Limb (tissue), 2 donors: ENCODE results near the gene PSTPIP1.

Experiments
- DNase-seq, 2 donors: peaks; one replicate each; pipeline ENCODE4 v3.0.0-alpha.2; 2016; ENCODE audit errors: extremely low spot score in 2 of 2

Gene PSTPIP1

DNA sequence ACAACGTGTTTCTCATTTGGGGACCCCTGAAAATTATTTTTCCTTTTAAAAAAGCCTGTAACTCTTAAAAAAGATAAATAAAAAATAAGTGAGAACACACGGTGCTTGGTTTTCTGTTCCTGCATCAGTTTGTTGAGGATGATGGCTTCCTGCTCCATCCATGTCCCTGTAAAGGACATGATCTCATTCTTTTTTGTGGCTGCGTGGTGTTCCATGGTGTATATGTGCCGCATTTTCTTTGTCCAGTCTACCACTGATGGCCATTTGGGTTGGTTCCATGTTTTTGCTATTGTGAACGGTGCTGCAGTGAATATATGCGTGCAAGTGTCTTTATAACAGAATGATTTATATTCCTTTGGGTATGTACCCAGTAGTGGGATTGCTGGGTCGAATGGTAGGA lies 73.7 kb downstream of the PSTPIP1 start:
- DNase-seq = no peak

- peak; percentile 26 to 39 for DNase-seq
Observed at GRCh38 chr15:77069521-77070121, 74.7 kb downstream of the PSTPIP1 start.

GRCh38 chr15:77070180-77070494 lies 75.2 kb downstream of the PSTPIP1 start:
- DNase-seq = no peak

GRCh38 chr15:77070495-77071304 lies 75.8 kb downstream of the PSTPIP1 start, which contains the start of gene TSPAN3:
TSS of gene TSPAN3 (minus strand) at chr15:77071109. CDS start at chr15:77070954, 155 bp downstream.
- peak; percentile 95 to 98 for DNase-seq

DNA sequence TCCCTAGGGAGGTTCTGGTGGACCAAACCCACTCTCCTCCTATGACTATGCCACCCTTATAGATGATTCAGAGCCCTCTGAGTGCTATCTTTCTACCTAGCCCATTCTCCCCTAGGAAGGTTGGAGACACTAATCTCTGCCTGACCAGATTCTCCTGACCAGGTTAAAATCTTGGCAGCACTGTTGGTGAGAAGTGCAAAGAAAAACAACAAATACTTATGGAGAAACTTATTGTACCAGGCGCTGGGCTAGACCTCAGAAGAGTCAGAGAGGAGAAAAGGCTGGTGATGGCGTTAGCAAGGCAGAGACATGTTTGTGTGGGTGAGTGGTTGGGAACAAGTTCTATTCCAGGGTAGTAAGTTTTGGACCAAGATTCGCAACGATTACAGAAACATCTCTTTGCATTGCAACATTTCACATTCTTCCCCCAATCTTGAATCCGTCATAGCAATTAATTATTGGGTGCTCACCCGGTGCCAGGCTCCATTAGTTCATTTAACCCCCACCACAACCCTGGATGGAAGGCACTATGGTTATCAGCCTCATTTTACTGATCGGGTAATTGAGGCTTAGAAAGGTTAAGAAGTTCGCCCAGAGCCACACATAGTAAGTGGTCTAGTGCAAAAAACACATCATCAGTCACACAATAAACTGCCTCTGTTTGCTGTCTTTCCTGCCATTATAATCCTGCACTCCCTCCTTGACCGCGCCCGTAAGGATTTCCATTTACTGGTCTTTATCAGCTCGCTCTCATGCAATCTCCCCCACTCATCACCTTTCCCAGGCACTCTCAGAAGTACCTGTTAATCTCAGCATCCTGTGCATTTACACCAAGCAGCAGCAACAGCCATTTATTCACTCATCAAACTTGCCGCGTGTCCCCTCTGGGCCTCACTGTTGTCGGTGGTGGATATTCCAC lies 76.6 kb downstream of the PSTPIP1 start:
- DNase-seq = no peak

GRCh38 chr15:77074350-77074749 lies 79.4 kb downstream of the PSTPIP1 start:
- no peak for DNase-seq

DNA sequence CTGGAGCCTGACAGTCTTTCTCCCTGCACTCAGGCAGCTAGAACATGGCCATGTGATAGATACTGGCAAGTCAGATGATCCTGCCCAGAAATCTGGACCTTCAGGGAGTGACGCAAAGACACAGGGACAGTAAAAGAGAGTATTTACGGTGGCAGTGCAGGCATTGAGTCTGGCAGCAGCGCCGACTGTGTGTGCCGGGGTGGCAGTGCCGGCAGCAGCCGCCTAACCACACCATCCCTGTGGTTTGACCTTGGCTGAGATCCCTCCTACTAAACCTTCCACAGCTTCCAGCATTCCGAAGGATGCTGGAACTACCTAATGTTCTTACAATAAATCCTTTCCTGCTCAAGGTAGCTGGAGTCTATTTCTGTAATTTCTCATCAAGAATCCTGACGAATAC lies 80.6 kb downstream of the PSTPIP1 start:
- no peak for DNase-seq

DNA sequence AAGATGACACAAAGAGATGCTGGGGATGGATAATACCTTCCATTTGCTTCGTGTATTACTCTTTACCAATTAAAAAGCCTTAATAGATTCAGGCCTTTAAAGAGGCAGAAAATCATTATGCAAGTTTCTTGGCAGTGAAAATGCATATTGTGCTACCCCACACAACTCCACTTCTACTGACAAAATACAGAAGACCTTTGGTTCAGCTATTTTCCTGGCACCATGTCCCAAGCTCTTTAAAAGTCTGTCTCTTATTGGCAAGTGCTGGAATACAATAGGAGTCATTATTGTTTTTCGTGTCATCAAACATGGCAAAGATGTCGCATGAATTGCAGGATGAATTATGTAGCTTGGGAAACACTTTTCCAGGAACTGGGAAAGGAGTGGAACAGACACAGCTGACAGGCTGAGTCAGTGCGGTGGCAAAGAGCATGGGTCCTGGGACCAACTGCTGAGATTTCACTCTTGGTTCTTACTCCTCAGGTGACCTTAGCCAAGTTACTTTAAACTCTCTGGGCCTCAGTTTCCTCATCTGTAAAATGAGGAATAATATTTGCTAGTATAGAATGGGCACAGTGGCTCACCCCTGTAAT lies 81.5 kb downstream of the PSTPIP1 start:
- DNase-seq = no peak

DNA sequence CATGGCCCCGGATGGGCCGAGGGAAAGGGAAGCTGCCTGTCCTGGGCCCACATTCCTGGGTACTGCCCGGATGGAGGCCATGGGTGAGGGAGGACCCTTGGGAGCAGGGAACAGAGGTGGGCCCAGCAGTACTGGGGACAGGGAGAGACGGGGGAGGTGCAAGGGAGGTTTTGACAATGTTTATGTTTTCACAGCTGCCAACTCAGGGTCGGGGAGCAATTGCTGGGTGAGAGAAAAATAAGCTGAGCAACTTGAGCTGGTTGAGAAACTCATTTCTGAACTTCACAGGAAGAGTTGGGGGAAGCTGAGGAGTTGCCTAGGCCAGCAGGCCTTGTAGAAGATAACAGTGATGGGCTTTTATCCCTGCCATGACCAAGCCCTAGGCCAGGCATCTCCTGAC lies 87.0 kb downstream of the PSTPIP1 start:
- DNase-seq = no peak

- peak in 1 of 2 donors; percentile 49 for DNase-seq
Observed at GRCh38 chr15:77083381-77084160, 88.6 kb downstream of the PSTPIP1 start.

DNA sequence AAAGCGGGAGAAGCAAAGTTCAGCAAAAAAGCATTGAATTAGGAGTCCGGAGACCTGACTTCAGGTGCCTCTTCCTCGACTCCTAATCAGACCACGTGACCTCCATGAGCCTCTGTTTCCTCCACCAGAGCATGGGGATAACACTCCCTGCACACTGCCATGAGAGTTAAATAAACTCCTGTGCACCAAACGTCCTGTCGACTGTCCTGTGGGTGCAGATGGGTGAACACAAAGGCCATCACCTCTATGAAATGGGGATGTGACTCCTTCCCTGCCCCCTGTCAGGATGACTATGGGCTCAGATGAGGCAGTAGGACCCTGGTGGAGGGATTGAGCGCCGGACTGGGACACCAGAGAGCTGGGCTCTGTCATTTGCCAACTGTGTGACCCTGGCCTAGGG lies 89.5 kb downstream of the PSTPIP1 start:
- DNase-seq = no peak

GRCh38 chr15:77085297-77085696 lies 90.4 kb downstream of the PSTPIP1 start:
- DNase-seq = no peak
